Endothelial cell of umbilical vein (primary cell): ENCODE results near the gene NCAPG2. TPM values are rescaled to one million over a fixed set of nuclear protein-coding genes. Genes with fewer than 3 reads are reported as not detected.

Experiments used
- BruUV-seq: library from RNA; stranded (reverse); fragments of 400-500 nt; replicated peaks from 2 replicates; lab custom pipeline; 2021; lab: Mats Ljungman, UMichigan
- CTCF ChIA-PET: fragments of 300-600, 350-600 bp; sonication (Branson Sonifier 250); formaldehyde crosslinking; loops from one replicate; lab custom pipeline; 2021; ENCODE audit warnings: antibody characterized with exemption, inconsistent platforms; lab: Charles Lee
- POLR2A ChIA-PET: fragments of 300-600, 350-600 bp; sonication (Branson Sonifier 250); formaldehyde crosslinking; loops from one replicate; lab custom pipeline; 2021; ENCODE audit warnings: antibody characterized with exemption, inconsistent platforms; lab: Charles Lee
- DNase-seq: peaks from one replicate; pipeline ENCODE4 v3.0.0-alpha.2; 2011; ENCODE audit warnings: low read depth, low spot score
- FAIRE-seq: peaks from 2 replicates; lab custom pipeline; 2011; peaks lifted over from hg19 to GRCh38; lab: Jason Lieb, UNC
- H2AFZ ChIP-seq: 2 replicates; pipeline ENCODE4 v1.6.0; 2012; ENCODE audit warnings: low read depth, low read length, control low read depth, inconsistent platforms
- H3K27ac ChIP-seq: 2 replicates; pipeline ENCODE4 v1.5.1; 2011; ENCODE audit warnings: low read depth, mild to moderate bottlenecking, control low read depth, low read length, moderate library complexity; ENCODE audit not compliant: insufficient read depth
- H3K27me3 ChIP-seq, 2 experiments: 2 replicates each; pipeline versions ENCODE4 v1.6.0 to v1.6.1; 2011; ENCODE audit warnings: low read length in 2 of 2, mixed read lengths in 1 of 2; ENCODE audit not compliant: control insufficient read depth in 2 of 2, insufficient read depth in 2 of 2
- H3K36me3 ChIP-seq, 2 experiments: 2 replicates in 1 of 2; 3 replicates in 1 of 2; pipeline ENCODE4 v1.5.1; 2011; ENCODE audit warnings: low read length in 2 of 2, mild to moderate bottlenecking in 1 of 2, moderate library complexity in 1 of 2; ENCODE audit not compliant: control insufficient read depth in 2 of 2, insufficient read depth in 2 of 2; ENCODE audit errors: extremely low read depth in 1 of 2
- H3K4me1 ChIP-seq: 3 replicates; pipeline ENCODE4 v1.5.1; 2011; ENCODE audit warnings: mild to moderate bottlenecking, low read length; ENCODE audit not compliant: control insufficient read depth, insufficient read depth; ENCODE audit errors: extremely low read depth
- H3K4me2 ChIP-seq: 2 replicates; pipeline ENCODE4 v1.6.1; 2011; ENCODE audit warnings: low read length, control low read depth, mixed read lengths; ENCODE audit not compliant: insufficient read depth
- H3K4me3 ChIP-seq, 3 experiments: fragments of 200-600 bp in 1 of 3; sonication (generic), shearing (Covaris generic) in 1 of 3; replicated peaks in 1 of 3; 2 replicates each; pipeline ENCODE4 v1.5.1; 2011 to 2016; ENCODE audit warnings: control low read depth in 3 of 3, low read length in 3 of 3, mild to moderate bottlenecking in 2 of 3, inconsistent platforms in 1 of 3, low read depth in 1 of 3, moderate library complexity in 1 of 3; ENCODE audit not compliant: insufficient read depth in 1 of 3
- H3K79me2 ChIP-seq: 2 replicates; pipeline ENCODE4 v1.6.0; 2012; ENCODE audit warnings: low read length, inconsistent platforms; ENCODE audit not compliant: control insufficient read depth, insufficient read depth
- H3K9ac ChIP-seq: replicated peaks from 2 replicates; pipeline ENCODE3; 2011; ENCODE audit warnings: low read length, control low read depth; ENCODE audit not compliant: insufficient read depth; ENCODE audit errors: extremely low read depth
- H3K9me1 ChIP-seq: replicated peaks from 3 replicates; pipeline ENCODE4 v1.6.0; 2011; ENCODE audit warnings: mild to moderate bottlenecking, low read length; ENCODE audit not compliant: control insufficient read depth, insufficient read depth; ENCODE audit errors: extremely low read depth
- H3K9me3 ChIP-seq: replicated peaks from 2 replicates; pipeline ENCODE4 v1.5.1; 2012; ENCODE audit warnings: low read length, inconsistent platforms; ENCODE audit not compliant: control insufficient read depth, insufficient read depth
- H4K20me1 ChIP-seq: replicated peaks from 2 replicates; pipeline ENCODE3; 2011; ENCODE audit warnings: mild to moderate bottlenecking, low read length; ENCODE audit not compliant: control insufficient read depth, insufficient read depth; ENCODE audit errors: extremely low read depth
- CTCF ChIP-seq, 2 donors: IDR thresholded peaks; 1 replicate in 1 of 2; 2 replicates in 1 of 2; pipeline ENCODE4 v1.5.1; 2011; ENCODE audit warnings: low read length in 2 of 2, mild to moderate bottlenecking in 2 of 2, moderate library complexity in 2 of 2, control low read depth in 1 of 2, inconsistent platforms in 1 of 2, low read depth in 1 of 2; ENCODE audit not compliant: insufficient read depth in 1 of 2; ENCODE audit errors: extremely low read depth in 1 of 2
- EZH2 ChIP-seq: IDR thresholded peaks from 2 replicates; pipeline ENCODE4 v1.6.1; 2012; ENCODE audit warnings: borderline replicate concordance, low read depth, mild to moderate bottlenecking, moderate library complexity, low read length, inconsistent platforms; ENCODE audit not compliant: severe bottlenecking
- FOS ChIP-seq: IDR thresholded peaks from 2 replicates; pipeline ENCODE4 v1.6.1; 2011; ENCODE audit warnings: mild to moderate bottlenecking, low read length, moderate library complexity, borderline replicate concordance; ENCODE audit not compliant: insufficient read depth
- GATA2 ChIP-seq: IDR thresholded peaks from 2 replicates; pipeline ENCODE4 v1.7.0; 2011; ENCODE audit warnings: low read depth, mild to moderate bottlenecking, moderate library complexity, mixed read lengths, low read length; ENCODE audit not compliant: insufficient read length, insufficient read depth
- JUN ChIP-seq: IDR thresholded peaks from 2 replicates; pipeline ENCODE4 v1.6.1; 2011; ENCODE audit warnings: borderline replicate concordance, low read depth; ENCODE audit not compliant: insufficient read length, insufficient read depth
- MAX ChIP-seq: IDR thresholded peaks from 2 replicates; pipeline ENCODE4 v1.6.1; 2011; ENCODE audit not compliant: insufficient read depth, insufficient read length
- MYC ChIP-seq: IDR thresholded peaks from one replicate; pipeline ENCODE4 v1.6.1; 2011; ENCODE audit warnings: mild to moderate bottlenecking, low read depth, low read length
- POLR2A ChIP-seq: IDR thresholded peaks from 2 replicates; pipeline ENCODE4 v1.6.1; 2012; ENCODE audit warnings: low read depth, mild to moderate bottlenecking, control low read depth, low read length
- POLR2AphosphoS5 ChIP-seq: IDR thresholded peaks from 2 replicates; pipeline ENCODE4 v1.6.1; 2012; ENCODE audit warnings: low read depth, mild to moderate bottlenecking, control low read depth, low read length, moderate library complexity; ENCODE audit not compliant: insufficient read depth
- dilution Hi-C: fragments of 300-500 bp; cut with MboI; formaldehyde crosslinking; loops from one replicate; pipeline ENCODE4 v1.15.0; 2019; ENCODE audit warnings: low sequenced_read_pairs; ENCODE audit not compliant: extremely low pct_ligation_motif_present
- intact Hi-C: fragments of 100-400 bp; cut with micrococcal nuclease; formaldehyde crosslinking; loops from one replicate; pipeline ENCODE4 v1.10.0; 2022
- polyA plus RNA-seq, 4 experiments: library from polyadenylated mRNA; depleted of rRNA in 3 of 4; stranded (reverse) in 3 of 4; unstranded in 1 of 4; fragments of >200 nt; gene quantifications; 2 replicates each; pipeline versions ENCODE4 v1.2.1 to v1.2.3, GENCODE V29; 2011 to 2012; ENCODE audit warnings: missing spikeins in 1 of 4
- total RNA-seq: library from RNA; stranded (reverse); gene quantifications from 2 replicates; pipeline ENCODE4 v1.2.3, GENCODE V29; 2021

The NCAPG2 gene
- total and polyA plus RNA-seq, 2 donors (not counting 3 experiments of a cell fraction or from before 2014, with no cell fraction given): 19.2 to 62.3 TPM

- H3K27ac ChIP-seq: no peak overlapping the region
- no peak for TF ChIP-seq GATA2
- TF ChIP-seq POLR2AphosphoS5: no peak
- TF ChIP-seq MYC: no peak
- no peak for TF ChIP-seq EZH2
- TF ChIP-seq FOS: no peak
Measured at GRCh38 chr7:158648168-158648567, 56.4 kb downstream of the NCAPG2 start.

GRCh38 chr7:158647475-158647792 lies 57.2 kb downstream of the NCAPG2 start:
- peaks cover 13% of the 10 kb centered on the region for H3K79me2 ChIP-seq
- no peaks in the 10 kb centered on the region for H3K27me3 ChIP-seq
- dilution Hi-C loops: no loop called here
- FAIRE-seq (no peak), DNase-seq (no peak)
- H3K9me1 ChIP-seq: no peaks in the 10 kb centered on the region
- no peak overlapping the region for H3K4me3 ChIP-seq
- intact Hi-C loops: loop anchor here (5.0 kb wide), 1 partner anchor 1215 kb away; no protein-coding TSS in a partner anchor
- H3K27ac ChIP-seq: no peak overlapping the region
- no peak for TF ChIP-seq POLR2AphosphoS5
- no peak for TF ChIP-seq MAX
- TF ChIP-seq FOS: no peak
- no peak for TF ChIP-seq CTCF (IDR thresholded peaks at IDR 0.05; ENCODE audit: extremely low read depth in 1 of 2, insufficient read depth in 1 of 2, low read depth in 1 of 2, low read length in 2 of 2)
- no peak for TF ChIP-seq EZH2
- TF ChIP-seq POLR2A: no peak
- no peak for TF ChIP-seq JUN
- H3K4me1 ChIP-seq: peaks cover 16% of the 10 kb centered on the region
- no peak overlapping the region for H2AFZ ChIP-seq
- H3K36me3 ChIP-seq: peaks cover 8 to 10% of the 10 kb centered on the region in 2 experiments
- CTCF ChIA-PET: interaction anchor here (1.3 to 1.5 kb wide), 2 partner anchors 9 to 330 kb away, joined by 4 to 7 read pairs; no protein-coding TSS in a partner anchor
- H3K9ac ChIP-seq: no peak overlapping the region
- H4K20me1 ChIP-seq: no peaks in the 10 kb centered on the region
- no peaks in the 10 kb centered on the region for H3K9me3 ChIP-seq
- BruUV-seq: no TSS peak
- POLR2A ChIA-PET: interaction anchor here (0.7 kb wide), 1 partner anchor 49 kb away, joined by 4 read pairs; no protein-coding TSS in a partner anchor
- no peak overlapping the region for H3K4me2 ChIP-seq

More at GRCh38 chr7:158648168-158648567, 56.4 kb downstream of the NCAPG2 start:
- DNase-seq: no peak
- H3K79me2 ChIP-seq: peaks cover 13% of the 10 kb centered on the region
- ChIA-PET CTCF (no interaction called here), POLR2A (interaction anchor here (0.7 kb wide), 1 partner anchor 48 kb away, joined by 4 read pairs; no protein-coding TSS in a partner anchor)
- intact Hi-C loops (loop anchor here (5.0 kb wide), 1 partner anchor 1216 kb away; no protein-coding TSS in a partner anchor), dilution Hi-C loops (no loop called here)
- no peaks in the 10 kb centered on the region for H4K20me1 ChIP-seq
- no peak overlapping the region for H3K9ac ChIP-seq
- H3K27me3 ChIP-seq: no peaks in the 10 kb centered on the region
- no peak overlapping the region for H3K4me2 ChIP-seq
- peak; percentile 49 for FAIRE-seq
- H3K36me3 ChIP-seq: peaks cover 8 to 10% of the 10 kb centered on the region in 2 experiments
- H2AFZ ChIP-seq: no peak overlapping the region
- H3K4me3 ChIP-seq: no peak overlapping the region
- no peaks in the 10 kb centered on the region for H3K9me3 ChIP-seq
- no TSS peak for BruUV-seq
- H3K9me1 ChIP-seq: no peaks in the 10 kb centered on the region
- H3K4me1 ChIP-seq: peaks cover 16% of the 10 kb centered on the region
